PFSK-1 (cell line): Measurements from ENCODE around the gene KCNH8.

ENCODE experiments used
- FOXP2 ChIP-seq: optimal IDR thresholded peaks from 2 replicates; pipeline ENCODE3; 2011; ENCODE audit warnings: borderline replicate concordance, control low read depth, inconsistent platforms; ENCODE audit not compliant: insufficient read depth; ENCODE audit errors: extremely low read length, extremely low read depth
- POLR2AphosphoS5 ChIP-seq: IDR thresholded peaks from 2 replicates; pipeline ENCODE4 v1.6.1; 2012; ENCODE audit warnings: low read depth, mild to moderate bottlenecking, control low read depth, low read length, moderate library complexity
- REST ChIP-seq, 2 experiments: IDR thresholded peaks; 2 replicates each; pipeline versions ENCODE4 v1.6.1 to v1.8.0; 2011 to 2012; ENCODE audit warnings: low read depth in 2 of 2, low read length in 2 of 2, control low read depth in 1 of 2, inconsistent platforms in 1 of 2, mild to moderate bottlenecking in 1 of 2, moderate library complexity in 1 of 2; ENCODE audit not compliant: insufficient read depth in 1 of 2
- SIN3A ChIP-seq: IDR thresholded peaks from 2 replicates; pipeline ENCODE4 v1.6.1; 2012; ENCODE audit warnings: mild to moderate bottlenecking, low read length, moderate library complexity, borderline replicate concordance; ENCODE audit not compliant: insufficient read depth
- TAF1 ChIP-seq: IDR thresholded peaks from 2 replicates; pipeline ENCODE4 v1.6.1; 2012; ENCODE audit warnings: low read length, control low read depth, borderline replicate concordance; ENCODE audit not compliant: insufficient read depth

GRCh38 chr3:19202303-19202702 is 54.0 kb downstream of the KCNH8 start:
- TF ChIP-seq REST (IDR thresholded peaks at IDR 0.05; ENCODE audit: insufficient read depth in 1 of 2, low read depth in 2 of 2, low read length in 2 of 2) (no peak), TAF1 (no peak), FOXP2 (no peak), POLR2AphosphoS5 (no peak), SIN3A (no peak)
